Astrocyte (in vitro differentiated cells and primary cell): ENCODE results near the gene TMEM114.

Experiments
- CTCF ChIP-seq: IDR thresholded peaks from 2 replicates; pipeline ENCODE4 v1.5.1; 2011; ENCODE audit warnings: low read depth, mild to moderate bottlenecking, inconsistent platforms, low read length, moderate library complexity; ENCODE audit not compliant: insufficient read depth
- EZH2 ChIP-seq: IDR thresholded peaks from 2 replicates; pipeline ENCODE4 v1.6.1; 2012; ENCODE audit warnings: mild to moderate bottlenecking, low read length, inconsistent platforms; ENCODE audit not compliant: insufficient read depth

GRCh38 chr16:8579559-8579958 is 10.8 kb downstream of the TMEM114 start:
- no peak for TF ChIP-seq CTCF
- TF ChIP-seq EZH2: no peak
